Astrocyte of the spinal cord (primary cell): ENCODE data around the gene COA8.
A peak's percentile ranks its signal among the peaks of the same experiment; 100 is the strongest.

Source experiments
- DNase-seq: peaks from one replicate; pipeline ENCODE4 v3.0.0; 2011; ENCODE audit warnings: low read depth, low spot score
- H3K4me3 ChIP-seq: 2 replicates; pipeline ENCODE4 v1.5.1; 2011; ENCODE audit warnings: low read depth, mild to moderate bottlenecking, low read length, moderate library complexity
- in situ Hi-C: cut with HindIII; loops from 2 replicates; pipeline ENCODE4 v1.10.0; 2017; ENCODE audit warnings: low sequenced_read_pairs
- TF ChIP-seq, protein P1 (sequence below): IDR thresholded peaks from 2 replicates; pipeline ENCODE4 v1.5.1; 2012; ENCODE audit warnings: low read depth, mild to moderate bottlenecking, low read length, inconsistent platforms

The COA8 gene, protein sequence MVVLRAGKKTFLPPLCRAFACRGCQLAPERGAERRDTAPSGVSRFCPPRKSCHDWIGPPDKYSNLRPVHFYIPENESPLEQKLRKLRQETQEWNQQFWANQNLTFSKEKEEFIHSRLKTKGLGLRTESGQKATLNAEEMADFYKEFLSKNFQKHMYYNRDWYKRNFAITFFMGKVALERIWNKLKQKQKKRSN

DNA sequence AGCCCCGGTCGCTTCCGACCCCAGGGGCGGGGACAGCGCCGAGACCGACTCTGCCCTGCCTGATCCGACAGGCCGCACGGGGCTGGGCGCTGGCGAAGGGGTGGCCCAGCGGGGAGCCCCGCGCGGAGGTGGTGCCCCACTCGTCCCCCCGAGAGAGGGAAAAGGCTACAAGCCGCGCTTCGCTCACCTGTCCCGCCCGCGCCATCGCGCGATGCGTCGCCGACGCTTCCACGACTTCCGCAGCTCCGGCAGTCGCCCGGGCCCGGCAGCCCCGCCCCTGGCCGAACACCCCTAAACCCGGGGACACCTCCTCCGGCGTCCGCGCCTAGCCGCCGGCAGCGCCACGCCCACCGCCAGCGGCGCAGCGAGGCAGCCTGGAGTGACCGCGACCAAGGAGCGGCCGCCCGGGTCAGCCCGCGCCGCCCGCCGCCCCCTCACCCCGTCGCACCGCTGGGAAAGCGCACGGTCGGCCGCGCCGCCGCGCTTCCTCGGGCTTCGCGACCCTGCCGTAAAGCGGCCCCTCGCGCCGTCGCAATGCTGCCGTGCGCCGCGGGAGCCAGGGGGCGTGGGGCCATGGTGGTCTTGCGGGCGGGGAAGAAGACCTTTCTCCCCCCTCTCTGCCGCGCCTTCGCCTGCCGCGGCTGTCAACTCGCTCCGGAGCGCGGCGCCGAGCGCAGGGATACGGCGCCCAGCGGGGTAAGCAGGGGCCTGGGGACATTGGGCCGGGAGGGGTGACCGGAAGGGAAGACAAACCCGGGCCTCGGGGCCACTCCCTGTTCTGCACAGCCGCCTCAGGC, at the start of gene COA8, which contains the start of gene BAG5:
TSS of gene COA8 (plus strand) at position 532 of the 797 bp plus-strand sequence. CDS start at position 574, 42 bp downstream.
TSS of gene BAG5 (minus strand) at position 229 of the 797 bp plus-strand sequence. CDS start 1,493 bp downstream, outside the sequence.
- TF ChIP-seq, protein P1, sequence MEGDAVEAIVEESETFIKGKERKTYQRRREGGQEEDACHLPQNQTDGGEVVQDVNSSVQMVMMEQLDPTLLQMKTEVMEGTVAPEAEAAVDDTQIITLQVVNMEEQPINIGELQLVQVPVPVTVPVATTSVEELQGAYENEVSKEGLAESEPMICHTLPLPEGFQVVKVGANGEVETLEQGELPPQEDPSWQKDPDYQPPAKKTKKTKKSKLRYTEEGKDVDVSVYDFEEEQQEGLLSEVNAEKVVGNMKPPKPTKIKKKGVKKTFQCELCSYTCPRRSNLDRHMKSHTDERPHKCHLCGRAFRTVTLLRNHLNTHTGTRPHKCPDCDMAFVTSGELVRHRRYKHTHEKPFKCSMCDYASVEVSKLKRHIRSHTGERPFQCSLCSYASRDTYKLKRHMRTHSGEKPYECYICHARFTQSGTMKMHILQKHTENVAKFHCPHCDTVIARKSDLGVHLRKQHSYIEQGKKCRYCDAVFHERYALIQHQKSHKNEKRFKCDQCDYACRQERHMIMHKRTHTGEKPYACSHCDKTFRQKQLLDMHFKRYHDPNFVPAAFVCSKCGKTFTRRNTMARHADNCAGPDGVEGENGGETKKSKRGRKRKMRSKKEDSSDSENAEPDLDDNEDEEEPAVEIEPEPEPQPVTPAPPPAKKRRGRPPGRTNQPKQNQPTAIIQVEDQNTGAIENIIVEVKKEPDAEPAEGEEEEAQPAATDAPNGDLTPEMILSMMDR, result no peak
- DNase-seq, result peak; percentile 84
- in situ Hi-C loops, result no loop called here
- peak within 1 kb of the TSS; percentile 93 for H3K4me3 ChIP-seq

DNA sequence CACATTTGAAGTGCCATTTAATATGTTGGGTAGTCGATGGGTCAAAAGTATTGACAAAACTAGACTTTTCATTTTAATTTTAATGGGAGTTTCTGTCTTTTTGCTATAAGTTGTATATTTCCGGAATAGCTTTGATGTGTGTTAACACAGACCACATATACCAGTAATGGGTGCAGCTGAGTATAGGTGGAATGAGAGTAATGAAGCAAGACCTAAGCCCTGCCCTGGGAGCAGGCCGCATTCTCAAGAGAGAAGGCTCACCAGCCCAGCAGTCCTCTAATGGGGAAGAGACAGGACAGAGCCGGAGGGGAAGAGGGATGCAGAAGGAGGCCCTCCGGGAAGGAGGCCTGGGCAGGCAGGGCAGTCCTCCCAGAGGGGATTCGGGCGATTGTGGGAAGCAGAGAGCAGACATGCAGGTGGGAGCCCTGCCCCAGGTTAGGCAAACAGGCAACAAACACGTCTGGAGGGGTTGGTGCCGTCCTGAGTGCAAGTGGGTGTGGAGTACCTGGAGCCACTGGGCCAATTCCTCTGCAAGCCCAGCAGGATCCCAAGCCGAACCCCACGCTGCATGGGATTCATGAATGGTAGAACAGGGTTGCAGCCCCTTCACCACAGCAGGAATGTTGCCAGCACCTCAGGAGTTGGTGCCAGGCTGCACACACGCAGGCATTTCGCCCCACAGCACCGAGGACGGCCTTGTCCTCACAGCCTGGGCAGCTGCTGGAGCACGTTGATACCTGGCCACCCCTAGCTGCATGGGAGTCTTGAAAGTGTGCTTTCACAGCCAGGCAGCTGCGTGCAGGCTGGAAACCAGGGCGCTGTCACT, 48.0 kb upstream of the COA8 start:
- H3K4me3 ChIP-seq, result no peak overlapping the region
- DNase-seq, result no peak
- TF ChIP-seq, protein P1, result no peak
- in situ Hi-C loops, result no loop called here

DNA sequence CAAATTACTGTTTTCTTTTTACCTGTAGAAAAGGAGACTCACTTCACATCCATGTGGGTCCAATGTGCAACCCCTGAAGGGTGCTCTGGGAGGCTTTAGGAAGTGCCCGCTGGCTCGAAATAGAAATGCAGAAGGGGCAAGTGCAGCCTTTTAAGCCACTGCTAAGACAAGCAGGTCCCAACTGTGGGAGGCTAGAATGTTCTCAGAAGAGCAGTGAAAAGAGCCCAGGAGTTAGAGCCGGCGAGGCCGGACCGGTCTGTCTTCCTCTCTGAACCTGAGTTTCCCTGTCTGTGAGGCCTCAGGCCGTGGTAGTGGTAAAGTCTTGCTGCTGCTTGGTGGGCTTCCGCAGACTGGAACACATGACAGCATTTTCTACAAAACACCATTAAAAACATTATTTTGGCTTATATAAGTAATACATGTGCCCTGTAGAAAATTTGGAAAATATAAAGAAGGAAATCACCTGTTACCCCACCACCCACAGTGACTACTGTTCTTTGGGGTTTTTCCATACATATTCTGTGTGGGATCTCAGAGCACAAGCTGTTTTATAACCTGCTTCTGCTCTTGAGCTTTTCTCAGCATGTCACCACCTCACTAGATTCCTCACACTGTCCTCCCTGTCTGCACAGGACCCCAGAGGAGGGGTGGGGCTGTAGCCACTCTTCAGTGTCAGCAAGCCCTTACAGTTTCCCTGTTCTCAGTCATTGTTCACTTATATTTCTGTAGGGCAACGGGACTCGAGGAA, 46.2 kb upstream of the COA8 start:
- no peak overlapping the region for H3K4me3 ChIP-seq
- TF ChIP-seq, protein P1, result no peak
- no peak for DNase-seq
- in situ Hi-C loops, result no loop called here

DNA sequence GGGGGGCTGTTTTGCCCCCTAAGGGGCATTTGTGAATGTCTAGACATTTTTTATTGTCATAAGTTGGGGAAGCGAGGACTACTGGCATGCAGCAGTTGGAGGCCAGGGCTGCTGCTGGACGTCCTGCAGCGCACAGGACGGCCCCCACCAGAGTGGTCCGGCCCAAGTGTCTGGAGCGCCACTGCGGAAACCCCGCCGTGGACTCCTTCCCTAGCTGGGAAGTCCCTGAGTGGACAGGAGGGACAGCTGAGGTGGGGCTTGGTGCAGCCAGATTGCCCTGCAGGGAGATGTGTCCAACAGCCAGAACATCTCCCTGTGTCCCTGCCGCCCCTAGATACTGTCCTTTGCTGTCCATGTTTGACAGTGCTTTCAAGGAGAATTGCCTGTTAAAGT, 45.6 kb upstream of the COA8 start:
- TF ChIP-seq, protein P1, result no peak
- no peak for DNase-seq
- in situ Hi-C loops, result no loop called here
- no peak overlapping the region for H3K4me3 ChIP-seq

DNA sequence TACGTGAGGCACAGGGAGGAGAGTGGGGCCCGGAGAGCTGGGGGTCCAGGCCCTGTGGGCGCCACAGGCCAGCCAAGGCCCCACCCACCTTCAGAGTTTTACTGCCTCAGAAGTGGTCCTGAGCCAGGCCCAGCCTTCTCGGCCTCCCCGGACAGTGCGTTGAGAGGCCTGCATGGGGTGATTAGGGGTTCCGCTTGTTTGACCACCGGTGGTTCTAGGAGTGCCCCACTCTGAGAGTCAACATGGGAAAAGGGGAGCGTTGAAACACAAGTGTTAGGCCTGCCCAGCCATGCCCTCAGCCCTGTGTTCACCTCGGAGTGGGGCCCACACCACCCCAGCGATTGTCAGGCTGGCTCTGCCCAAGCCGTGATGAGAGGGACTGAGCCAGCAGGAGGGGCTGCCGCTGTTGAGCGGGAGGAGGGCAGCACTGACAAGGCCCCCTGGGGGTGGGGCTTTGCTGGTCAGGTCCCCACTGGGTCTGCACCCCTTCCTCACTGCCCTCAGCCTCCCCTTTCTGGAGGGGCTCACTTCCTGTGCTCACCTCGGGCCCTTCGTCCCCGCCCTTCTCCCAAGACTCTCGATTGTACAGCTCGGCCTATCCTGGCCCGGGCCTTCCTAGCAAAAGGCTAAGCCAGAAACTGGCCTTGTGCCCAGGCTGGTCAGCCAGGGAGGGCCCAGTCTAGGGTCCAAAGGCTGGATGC, 44.9 kb upstream of the COA8 start:
- DNase-seq, result no peak
- TF ChIP-seq, protein P1, result no peak
- in situ Hi-C loops, result no loop called here
- no peak overlapping the region for H3K4me3 ChIP-seq
